GM18499 (cell line): Measurements from ENCODE around the gene DDX31.
"Not testable (repeated sequence)": the region's sequence is repeated elsewhere in the genome, so short reads cannot be mapped to it uniquely, and the experiment has no call there.

Source experiments
- ATAC-seq: cut with Tn5 transposase; IDR thresholded peaks from one replicate; pipeline ENCODE4 v1.9.1; 2021; ENCODE audit warnings: moderate number of reproducible peaks; ENCODE audit not compliant: insufficient read depth, unreplicated experiment

DDX31 gene

DNA sequence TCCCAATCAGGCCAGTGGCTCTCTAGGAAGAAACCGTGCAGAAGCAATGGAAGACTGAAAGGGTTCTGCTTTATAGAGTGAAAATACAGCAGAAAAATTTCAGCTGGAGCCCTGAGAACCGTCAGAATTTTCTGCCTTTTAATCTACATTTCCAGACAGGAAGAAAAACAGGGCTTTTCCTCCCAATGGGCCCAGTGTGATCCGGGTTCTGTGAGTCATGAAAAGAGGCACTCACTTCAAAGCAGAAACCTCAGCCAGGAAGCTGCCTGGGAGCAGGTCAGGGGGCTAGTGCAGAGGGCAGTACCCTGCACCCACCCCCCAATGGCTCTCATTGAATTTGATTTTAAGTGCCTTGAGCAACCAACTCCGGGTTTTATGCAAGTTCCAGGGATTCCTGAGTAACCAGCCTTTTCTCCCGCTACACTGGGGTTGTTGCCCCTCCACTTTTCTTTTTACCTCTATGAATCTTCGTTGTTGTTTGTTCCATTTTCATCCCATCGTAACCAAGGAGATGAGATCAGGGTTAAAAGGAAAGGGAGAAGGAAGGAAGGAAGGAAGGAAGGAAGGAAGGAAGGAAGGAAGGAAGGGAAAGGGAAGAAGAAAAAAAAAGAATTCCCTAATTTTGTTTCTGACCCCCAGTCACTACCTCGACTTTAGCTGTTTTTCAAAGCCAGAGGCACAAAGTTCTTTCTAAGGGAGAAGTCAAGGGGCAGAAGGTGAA is 86.0 kb downstream of the DDX31 start:
- no peak for ATAC-seq

GRCh38 chr9:132582786-132583583 is 86.8 kb downstream of the DDX31 start:
- ATAC-seq, result no peak

- ATAC-seq, result no peak
Observed at GRCh38 chr9:132582276-132582785, 87.5 kb downstream of the DDX31 start, which contains the start of gene BARHL1. BARHL1 (plus strand) TSS chr9:132582606; CDS start chr9:132582798, 192 bp downstream.

DNA sequence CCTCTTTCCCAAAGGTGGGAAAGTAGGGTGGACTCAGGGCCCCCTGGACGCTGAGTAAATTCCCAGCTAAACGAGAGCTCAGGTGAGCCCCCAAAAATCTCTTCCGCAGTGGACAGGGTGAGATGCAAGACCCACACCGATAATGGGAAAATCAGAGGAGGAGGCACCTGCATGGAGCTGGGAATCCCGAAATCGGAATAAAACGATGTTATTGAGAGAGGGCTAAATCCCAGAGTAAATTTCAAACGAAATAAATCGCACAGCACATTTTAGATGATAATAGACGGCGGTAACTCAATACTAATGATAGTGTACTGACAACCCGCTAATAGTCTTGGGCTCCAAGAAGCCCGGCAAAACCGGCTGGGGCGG is 90.4 kb downstream of the DDX31 start:
- ATAC-seq, result no peak

DNA sequence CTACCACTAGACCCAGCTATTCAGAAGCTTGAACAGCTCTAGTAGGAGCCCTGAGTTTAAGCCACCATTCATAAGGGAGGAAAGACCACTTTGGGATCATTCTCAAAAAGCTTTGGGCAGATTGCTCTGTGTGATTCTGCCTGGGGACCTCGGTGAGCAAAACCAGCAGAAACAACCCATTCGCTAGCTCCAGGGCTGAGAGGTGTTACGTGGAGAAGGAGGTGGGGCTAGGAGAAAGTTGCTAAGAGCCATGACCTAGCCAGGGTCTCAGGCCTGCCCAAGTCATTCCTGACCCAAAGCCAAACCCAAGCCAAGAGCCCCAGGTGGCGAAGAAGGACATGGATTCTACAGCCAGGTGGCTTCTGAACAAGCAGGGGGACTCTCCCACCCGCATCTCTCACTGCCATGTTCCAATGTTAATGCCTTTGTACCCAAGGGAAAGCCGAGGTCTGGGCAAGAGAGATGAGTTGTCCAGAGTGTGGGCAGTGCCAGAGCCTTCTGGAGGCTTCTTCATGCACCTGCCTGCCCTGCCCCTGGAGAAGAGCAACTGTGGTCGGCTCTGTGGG is 91.3 kb downstream of the DDX31 start:
- no peak for ATAC-seq

DNA sequence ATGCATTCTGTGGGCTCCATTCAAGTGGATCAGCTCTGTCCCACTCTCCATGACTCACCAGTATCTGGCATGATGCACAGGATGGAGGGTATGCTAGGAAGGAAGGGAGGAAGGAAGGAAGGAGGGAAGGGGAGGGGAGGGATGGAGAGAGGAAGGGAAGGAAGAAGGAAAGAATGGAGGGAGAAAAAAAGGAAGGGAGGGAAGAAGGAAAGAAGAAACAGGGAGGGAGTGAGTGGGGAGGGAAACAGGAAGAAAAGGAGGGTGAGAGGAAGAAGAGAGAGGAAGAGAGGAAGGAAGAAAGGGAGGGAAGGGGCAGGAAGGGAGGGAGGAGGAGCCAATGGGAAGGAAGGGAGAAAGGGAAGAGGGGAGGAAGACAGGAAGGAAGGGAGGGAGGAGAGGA is 92.7 kb downstream of the DDX31 start:
- ATAC-seq, result no peak

GRCh38 chr9:132575811-132576210 is 94.0 kb downstream of the DDX31 start:
- no peak for ATAC-seq

DNA sequence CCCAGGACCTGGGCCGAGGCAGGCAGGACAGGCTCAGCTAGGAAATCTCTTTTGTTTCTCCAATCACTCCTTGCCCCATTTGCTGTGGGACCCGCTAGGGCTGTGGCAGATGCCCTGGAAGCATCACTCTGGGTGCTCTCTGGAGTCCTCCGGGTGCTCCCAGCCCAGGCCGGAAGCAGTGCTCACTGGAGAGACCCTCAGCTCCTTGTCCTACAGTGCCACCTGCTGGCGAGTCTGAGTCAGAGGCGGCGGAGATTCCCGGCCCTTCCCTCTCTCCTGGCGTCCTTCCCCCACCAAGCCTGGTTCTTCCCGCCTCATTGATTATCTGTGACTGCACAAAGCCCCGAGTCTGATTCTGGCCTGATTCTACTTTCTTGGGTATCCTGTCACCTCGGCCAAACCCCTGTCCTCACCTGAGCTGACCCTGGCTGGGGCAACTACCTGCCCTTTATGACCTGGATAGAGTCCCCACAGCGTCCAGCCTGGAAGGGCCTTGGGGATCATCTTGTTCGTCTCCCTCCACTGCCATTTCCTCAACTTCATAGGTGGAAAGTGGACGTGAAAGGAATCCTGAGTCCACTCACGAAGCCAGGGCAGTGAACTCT is 94.7 kb downstream of the DDX31 start:
- ATAC-seq, result no peak

GRCh38 chr9:132572921-132573320 is 96.9 kb downstream of the DDX31 start:
- ATAC-seq, result no peak

DNA sequence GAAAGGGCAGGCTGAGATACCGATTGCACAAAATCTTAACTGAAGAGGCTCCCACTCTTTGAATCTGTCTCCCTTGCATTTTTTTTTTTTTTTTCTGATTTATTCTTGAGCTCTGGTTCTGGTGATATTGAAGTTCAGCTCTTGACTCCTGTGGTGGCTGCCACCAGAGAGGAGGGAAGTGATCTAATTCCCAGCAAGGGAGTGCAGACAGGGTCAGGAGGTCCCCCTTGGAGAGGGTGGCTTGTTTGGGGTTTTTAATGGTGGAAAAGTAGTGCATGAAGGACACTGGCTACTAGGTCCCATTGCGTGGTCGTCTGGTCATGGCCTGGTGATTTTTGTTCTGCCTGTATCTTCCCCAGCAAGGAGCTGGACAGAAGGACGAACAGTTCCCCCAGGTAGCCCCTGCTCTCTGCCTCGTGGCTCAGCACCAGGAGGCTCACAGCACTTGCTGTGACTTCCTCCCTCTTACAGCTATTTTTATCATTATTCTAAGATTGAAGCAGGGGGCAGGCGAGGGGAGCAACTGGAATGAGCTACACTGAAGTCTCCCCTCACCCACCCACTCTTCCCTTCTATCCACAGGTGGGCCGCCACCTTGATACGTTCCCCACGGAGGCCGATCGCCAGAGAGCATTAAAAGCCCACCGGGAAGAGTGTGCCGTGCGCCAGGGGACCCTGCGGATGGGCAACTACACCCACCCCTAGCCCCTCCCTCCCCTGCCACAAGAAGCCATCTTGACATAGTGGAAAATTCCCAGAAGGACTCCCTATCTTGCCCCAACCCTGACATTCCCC is 97.8 kb downstream of the DDX31 start:
- no peak for ATAC-seq

DNA sequence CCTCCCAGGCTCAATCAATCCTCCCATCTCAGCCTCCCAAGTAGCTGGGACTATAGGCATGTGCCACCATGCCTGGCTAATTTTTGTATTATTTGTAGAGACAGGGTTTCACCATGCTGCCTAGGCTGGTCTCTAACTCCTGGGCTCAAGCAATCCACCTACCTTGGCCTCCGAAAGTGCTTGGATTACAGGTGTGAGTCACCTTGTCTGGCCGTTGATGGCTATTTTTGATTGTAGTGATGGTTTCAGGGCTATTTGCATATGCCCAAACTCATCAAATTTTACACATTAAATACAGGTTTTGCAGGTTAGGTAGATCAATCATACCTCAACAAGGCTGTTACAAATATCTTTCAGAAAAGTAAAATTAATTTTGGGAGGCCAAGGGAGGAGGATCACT is 101.0 kb downstream of the DDX31 start:
- not testable (repeated sequence) for ATAC-seq

DNA sequence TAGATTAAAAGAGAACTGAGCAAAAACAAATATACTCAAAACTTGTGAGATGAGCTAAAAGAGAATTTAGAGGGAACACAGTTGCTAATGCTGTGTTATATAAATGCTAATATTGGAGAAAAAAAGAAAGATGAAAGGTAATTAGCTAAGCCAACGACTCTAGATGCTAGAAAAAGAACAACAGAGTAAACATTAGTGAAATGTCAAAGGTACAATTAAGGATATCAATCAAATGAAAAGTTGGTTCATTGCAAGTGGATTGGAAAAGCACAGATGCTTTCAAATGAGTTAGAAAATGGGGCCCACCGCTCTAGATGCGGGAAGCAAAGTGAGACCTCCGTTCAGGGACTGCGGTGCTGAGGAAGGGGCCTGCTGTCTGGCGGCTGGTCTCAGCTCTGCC is 105.3 kb downstream of the DDX31 start:
- ATAC-seq, result no peak

DNA sequence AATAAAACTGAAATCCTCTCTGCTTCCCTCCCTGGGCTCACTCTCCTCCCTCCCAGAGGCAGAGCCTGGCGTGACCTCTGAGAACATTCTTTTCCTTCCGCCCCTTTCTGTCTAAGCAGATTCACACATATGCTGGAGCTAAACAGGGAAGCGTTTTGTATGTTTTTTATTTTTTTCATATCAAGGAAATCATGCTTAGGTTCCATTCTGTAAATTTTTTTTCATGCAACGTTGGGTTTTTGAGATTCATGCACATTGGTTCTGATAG is 107.5 kb downstream of the DDX31 start:
- ATAC-seq, result no peak

DNA sequence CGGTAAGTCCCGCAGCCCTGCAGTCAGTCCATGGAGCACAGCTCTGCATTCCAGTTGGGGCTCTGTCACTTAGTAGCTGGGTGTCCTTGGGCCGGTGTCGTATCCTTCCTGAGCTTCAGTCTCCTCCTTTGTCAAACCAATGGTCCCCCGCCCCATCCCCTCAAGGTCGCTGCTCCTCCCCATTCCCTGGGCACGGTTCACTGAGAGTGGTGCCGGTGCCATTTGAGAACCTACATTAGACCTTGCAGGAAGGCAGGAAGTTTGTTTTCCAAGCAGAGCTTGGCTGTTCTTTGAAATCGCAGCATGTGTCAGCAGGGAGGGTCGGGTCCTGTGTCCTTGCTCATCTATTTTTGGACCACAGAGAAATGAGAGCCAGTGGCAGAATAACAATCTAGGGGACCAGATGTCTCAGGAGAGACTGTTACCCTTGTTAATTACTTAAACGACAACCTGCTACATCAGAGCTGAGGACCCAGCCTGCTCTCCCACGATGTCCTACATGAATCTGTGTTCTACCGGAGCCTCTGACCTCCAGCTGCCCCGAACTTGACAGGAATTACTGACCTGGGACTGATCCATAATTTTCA is 109.1 kb downstream of the DDX31 start:
- ATAC-seq, result no peak

DNA sequence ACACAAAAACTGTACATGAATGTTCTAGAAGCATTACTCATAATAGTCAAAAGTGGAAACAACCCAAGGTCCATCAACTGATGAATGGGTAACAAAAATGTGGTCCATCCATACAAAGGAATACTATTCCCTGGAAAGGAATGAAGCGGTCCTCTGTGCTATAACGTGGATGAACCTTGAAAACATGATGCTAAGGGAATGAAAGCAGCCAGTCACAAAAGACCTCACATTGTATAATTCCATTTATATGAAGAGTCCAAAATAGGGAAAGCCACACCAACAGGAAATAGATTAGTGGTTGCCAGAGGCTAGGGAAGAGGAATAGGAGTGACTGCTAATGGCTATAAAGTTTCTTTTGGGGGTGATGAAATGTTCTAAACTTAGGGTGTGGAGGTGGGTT is 110.1 kb downstream of the DDX31 start:
- ATAC-seq, result no peak

DNA sequence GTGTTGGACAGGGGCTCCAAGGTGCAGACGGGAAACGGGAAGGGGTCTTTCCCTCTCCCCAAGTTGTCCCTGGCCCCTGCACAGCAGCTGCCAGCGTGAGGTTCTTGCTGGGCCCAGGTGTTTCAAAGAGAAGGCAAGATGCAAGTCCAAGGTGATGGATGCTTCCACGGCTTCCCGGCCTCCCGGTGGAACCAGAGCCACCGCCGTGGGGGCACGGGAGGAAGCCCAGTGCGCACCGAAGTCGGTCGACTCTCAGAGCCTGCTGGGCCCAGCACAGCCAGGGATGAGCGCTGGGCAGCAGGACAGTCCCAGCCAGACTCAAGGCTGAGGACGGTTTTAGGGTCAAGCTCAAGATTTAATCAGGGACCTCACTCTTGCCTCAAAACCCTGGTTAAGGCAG is 112.6 kb downstream of the DDX31 start:
- no peak for ATAC-seq

DNA sequence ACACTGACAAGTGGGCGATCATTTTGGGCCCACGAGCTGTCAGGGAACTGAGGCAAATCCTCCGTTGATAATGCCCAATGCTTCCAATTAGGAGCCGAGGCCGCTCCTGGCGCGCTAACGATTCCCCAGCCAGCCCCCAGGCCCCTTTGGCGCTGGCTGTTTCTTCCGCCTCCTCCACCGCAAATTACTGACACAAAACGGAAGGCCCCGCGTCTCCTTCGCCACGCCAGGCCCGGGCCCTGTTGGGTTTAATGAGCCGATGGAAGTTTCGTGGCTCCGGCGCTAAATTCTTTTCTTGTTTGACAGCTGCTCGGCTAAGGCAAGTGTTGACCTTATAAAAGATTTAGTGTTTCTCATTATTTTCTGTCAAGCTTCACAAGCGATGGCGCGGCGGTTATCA is 113.1 kb downstream of the DDX31 start:
- ATAC-seq, result no peak

DNA sequence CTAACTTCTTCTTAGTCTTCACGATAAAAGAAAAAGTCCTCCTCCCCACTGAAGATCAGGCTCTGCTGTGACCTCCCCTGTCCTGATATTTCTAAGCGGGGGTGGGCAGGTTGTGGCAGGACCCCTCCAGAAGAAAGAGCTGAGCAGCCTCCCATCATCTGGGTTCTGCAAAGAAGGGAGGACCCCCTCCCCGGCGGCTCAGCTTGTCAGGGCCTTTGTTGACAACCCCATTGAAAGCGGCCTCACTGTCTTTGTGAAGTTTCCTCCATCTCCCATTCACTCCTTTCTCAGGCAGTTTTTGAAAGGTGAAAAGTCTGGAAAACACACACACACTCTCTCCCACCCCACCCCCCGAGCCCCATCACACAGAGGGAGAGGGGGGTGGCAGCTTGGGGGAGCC is 113.5 kb downstream of the DDX31 start:
- ATAC-seq, result no peak

GRCh38 chr9:132555528-132555927 is 114.3 kb downstream of the DDX31 start:
- no peak for ATAC-seq

- ATAC-seq, result no peak
Observed at GRCh38 chr9:132554755-132555154, 115.0 kb downstream of the DDX31 start.
